ENCODE measurements around the gene DEPDC5.

- TF ChIP-seq CTCF (IDR thresholded peaks at IDR 0.05; ENCODE audit: insufficient read depth, low read depth, low read length) (no peak), EZH2 (IDR thresholded peaks at IDR 0.05; ENCODE audit: insufficient read depth, low read length) (no peak)
Observed at GRCh38 chr22:31952472-31952871, 198.7 kb downstream of the DEPDC5 start.
